ENCODE measurements around the gene RXRA. TPM values are rescaled to one million over a fixed set of nuclear protein-coding genes. Genes with fewer than 3 reads are reported as not detected.

Gene RXRA
- total and polyA plus RNA-seq, 10 of the 15 experiments (the other 5 are each of a cell fraction or from before 2014, with no cell fraction given): 0.89 to 36.8 (median 11.1) TPM

DNA sequence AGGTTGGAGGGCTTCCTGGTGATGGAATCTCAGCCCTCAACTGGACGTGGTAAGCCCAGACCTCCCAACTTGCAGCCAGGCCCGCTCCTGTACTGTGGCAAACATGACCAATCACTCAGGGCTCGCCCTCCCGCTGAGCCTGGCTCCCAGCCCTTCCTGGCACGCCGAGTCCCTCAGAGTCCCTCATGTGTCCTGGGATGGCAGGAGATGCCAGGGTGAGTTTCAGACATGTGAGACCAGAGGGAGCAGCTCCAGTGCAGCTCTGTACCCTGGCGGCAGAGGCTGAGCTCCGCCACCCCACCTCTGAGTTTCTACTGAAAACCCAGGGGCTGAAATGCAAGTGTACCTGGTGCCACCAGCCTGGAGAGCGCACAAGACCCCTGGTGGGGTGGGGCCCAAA, 42.0 kb upstream of the RXRA start:
- FAIRE-seq (no peak), ATAC-seq (no peak), DNase-seq (ENCODE audit: low read depth, low spot score) (no peak)
- no peaks in the 10 kb centered on the region; a peak in 2 of 4 replicates for H3K27me3 ChIP-seq (replicated peaks in 1 of 2; ENCODE audit: control insufficient read depth in 2 of 2, insufficient read depth in 2 of 2, low read length in 1 of 2)
- intact Hi-C loops (cut with micrococcal nuclease; ENCODE audit: unreplicated experiment) (no loop called here), in situ Hi-C loops (cut with MboI) (no loop called here)
- no TSS peak for BruUV-seq (replicated peaks)
- H4K20me1 ChIP-seq (ENCODE audit: control insufficient read depth, insufficient read depth): no peaks in the 10 kb centered on the region
- H3K4me3 ChIP-seq: no peak overlapping the region
- ChIA-PET RAD21 (ENCODE audit: unreplicated experiment) (no interaction called here), CTCF (no interaction called here), SMC1A (ENCODE audit: uncharacterized antibody, unreplicated experiment) (no interaction called here), POLR2A (no interaction called here)
- H3K36me3 ChIP-seq (ENCODE audit: control insufficient read depth in 2 of 2, insufficient read depth in 2 of 2, low read length in 1 of 2): no peaks in the 10 kb centered on the region
- WGBS (ENCODE audit: insufficient coverage, insufficient replicate concordance, low lambda C conversion rate, missing lambda C conversion rate): 54% methylated on average over 9 of the region's 9 CpGs
- no peak for TF ChIP-seq YY1 (IDR thresholded peaks at IDR 0.05; ENCODE audit: low read depth, low read length)
- H3K9me3 ChIP-seq (replicated peaks; ENCODE audit: control insufficient read depth, insufficient read depth, low read length): no peaks in the 10 kb centered on the region
- H2AFZ ChIP-seq (ENCODE audit: control insufficient read depth, low read depth, low read length): no peak overlapping the region
- no peaks in the 10 kb centered on the region for H3K4me1 ChIP-seq (ENCODE audit: control insufficient read depth, insufficient read depth, low read length)
- H3K9ac ChIP-seq (ENCODE audit: control insufficient read depth, insufficient read depth, low read length): no peak overlapping the region
- no peak overlapping the region for H3K27ac ChIP-seq (ENCODE audit: control insufficient read depth, insufficient read depth)
- no peaks in the 10 kb centered on the region for H3K79me2 ChIP-seq (ENCODE audit: control insufficient read depth, insufficient read depth, low read length)
- no peak overlapping the region for H3K4me2 ChIP-seq (ENCODE audit: control insufficient read depth, insufficient read depth)

GRCh38 chr9:134284741-134285140, 41.5 kb upstream of the RXRA start:
- H3K27me3 ChIP-seq (replicated peaks in 1 of 2; ENCODE audit: control insufficient read depth in 2 of 2, insufficient read depth in 2 of 2, low read length in 1 of 2): no peaks in the 10 kb centered on the region; a peak in 2 of 4 replicates
- no peak overlapping the region for H3K27ac ChIP-seq (ENCODE audit: control insufficient read depth, insufficient read depth)
- intact Hi-C loops (cut with micrococcal nuclease; ENCODE audit: unreplicated experiment) (no loop called here), in situ Hi-C loops (cut with MboI) (no loop called here)
- no peak for TF ChIP-seq ASH2L (IDR thresholded peaks at IDR 0.05; ENCODE audit: borderline replicate concordance, low read depth)
- no peak for TF ChIP-seq SUZ12 (IDR thresholded peaks at IDR 0.05; ENCODE audit: unreplicated experiment)
- TF ChIP-seq RFX5 (IDR thresholded peaks at IDR 0.05; ENCODE audit: low read depth, low read length): no peak
- no peak for TF ChIP-seq SPI1 (IDR thresholded peaks at IDR 0.05; ENCODE audit: borderline replicate concordance, insufficient read depth, low read depth, low read length)
- no peak for TF ChIP-seq NRF1 (conservative IDR thresholded peaks at IDR 0.05; ENCODE audit: low read depth, low read length)
- TF ChIP-seq, protein P1, sequence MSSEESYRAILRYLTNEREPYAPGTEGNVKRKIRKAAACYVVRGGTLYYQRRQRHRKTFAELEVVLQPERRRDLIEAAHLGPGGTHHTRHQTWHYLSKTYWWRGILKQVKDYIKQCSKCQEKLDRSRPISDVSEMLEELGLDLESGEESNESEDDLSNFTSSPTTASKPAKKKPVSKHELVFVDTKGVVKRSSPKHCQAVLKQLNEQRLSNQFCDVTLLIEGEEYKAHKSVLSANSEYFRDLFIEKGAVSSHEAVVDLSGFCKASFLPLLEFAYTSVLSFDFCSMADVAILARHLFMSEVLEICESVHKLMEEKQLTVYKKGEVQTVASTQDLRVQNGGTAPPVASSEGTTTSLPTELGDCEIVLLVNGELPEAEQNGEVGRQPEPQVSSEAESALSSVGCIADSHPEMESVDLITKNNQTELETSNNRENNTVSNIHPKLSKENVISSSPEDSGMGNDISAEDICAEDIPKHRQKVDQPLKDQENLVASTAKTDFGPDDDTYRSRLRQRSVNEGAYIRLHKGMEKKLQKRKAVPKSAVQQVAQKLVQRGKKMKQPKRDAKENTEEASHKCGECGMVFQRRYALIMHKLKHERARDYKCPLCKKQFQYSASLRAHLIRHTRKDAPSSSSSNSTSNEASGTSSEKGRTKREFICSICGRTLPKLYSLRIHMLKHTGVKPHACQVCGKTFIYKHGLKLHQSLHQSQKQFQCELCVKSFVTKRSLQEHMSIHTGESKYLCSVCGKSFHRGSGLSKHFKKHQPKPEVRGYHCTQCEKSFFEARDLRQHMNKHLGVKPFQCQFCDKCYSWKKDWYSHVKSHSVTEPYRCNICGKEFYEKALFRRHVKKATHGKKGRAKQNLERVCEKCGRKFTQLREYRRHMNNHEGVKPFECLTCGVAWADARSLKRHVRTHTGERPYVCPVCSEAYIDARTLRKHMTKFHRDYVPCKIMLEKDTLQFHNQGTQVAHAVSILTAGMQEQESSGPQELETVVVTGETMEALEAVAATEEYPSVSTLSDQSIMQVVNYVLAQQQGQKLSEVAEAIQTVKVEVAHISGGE (CRISPR knock-in tag; IDR thresholded peaks at IDR 0.05): no peak
- no peak for TF ChIP-seq SMC3 (IDR thresholded peaks at IDR 0.05; ENCODE audit: borderline replicate concordance, low read length)
- no peak for TF ChIP-seq SIX5 (IDR thresholded peaks at IDR 0.05; ENCODE audit: low read depth, low read length, severe bottlenecking)
- TF ChIP-seq ESRRA (IDR thresholded peaks at IDR 0.05; ENCODE audit: low read length): no peak
- TF ChIP-seq BMI1 (IDR thresholded peaks at IDR 0.05; ENCODE audit: borderline replicate concordance): no peak
- TF ChIP-seq CREB1 (IDR thresholded peaks at IDR 0.05; ENCODE audit: low read depth): no peak
- no peak for TF ChIP-seq FOXK2 (IDR thresholded peaks at IDR 0.05)
- no peak for TF ChIP-seq DPF2 (IDR thresholded peaks at IDR 0.05)
- TF ChIP-seq PAX5 (IDR thresholded peaks at IDR 0.05; ENCODE audit: borderline replicate concordance, low read depth, low read length): no peak
- ChIA-PET POLR2A (no interaction called here), CTCF (no interaction called here), RAD21 (ENCODE audit: unreplicated experiment) (no interaction called here), SMC1A (ENCODE audit: uncharacterized antibody, unreplicated experiment) (no interaction called here)
- FAIRE-seq (no peak), ATAC-seq (no peak), DNase-seq (ENCODE audit: low read depth, low spot score) (no peak)
- H3K4me1 ChIP-seq (ENCODE audit: control insufficient read depth, insufficient read depth, low read length): no peaks in the 10 kb centered on the region
- H4K20me1 ChIP-seq (ENCODE audit: control insufficient read depth, insufficient read depth): no peaks in the 10 kb centered on the region
- no TSS peak for BruUV-seq (replicated peaks)
- H3K9ac ChIP-seq (ENCODE audit: control insufficient read depth, insufficient read depth, low read length): no peak overlapping the region
- WGBS (ENCODE audit: insufficient coverage, insufficient replicate concordance, low lambda C conversion rate, missing lambda C conversion rate): 34% methylated on average over 12 of the region's 12 CpGs
- H3K4me2 ChIP-seq (ENCODE audit: control insufficient read depth, insufficient read depth): no peak overlapping the region
- H3K4me3 ChIP-seq: no peak overlapping the region
- no peaks in the 10 kb centered on the region for H3K36me3 ChIP-seq (ENCODE audit: control insufficient read depth in 2 of 2, insufficient read depth in 2 of 2, low read length in 1 of 2)
- no peak overlapping the region for H2AFZ ChIP-seq (ENCODE audit: control insufficient read depth, low read depth, low read length)
- no peaks in the 10 kb centered on the region for H3K9me3 ChIP-seq (replicated peaks; ENCODE audit: control insufficient read depth, insufficient read depth, low read length)
- H3K79me2 ChIP-seq (ENCODE audit: control insufficient read depth, insufficient read depth, low read length): no peaks in the 10 kb centered on the region

Measured in GM12878 (cell line).